Anterior cingulate cortex (tissue), 58 donors: ENCODE data around the gene GNAZ.

Source experiments
- DNase-seq, 58 donors: peaks; one replicate each; lab custom pipeline; 2025; lab: John Stamatoyannopoulos, UW

Gene GNAZ

DNA sequence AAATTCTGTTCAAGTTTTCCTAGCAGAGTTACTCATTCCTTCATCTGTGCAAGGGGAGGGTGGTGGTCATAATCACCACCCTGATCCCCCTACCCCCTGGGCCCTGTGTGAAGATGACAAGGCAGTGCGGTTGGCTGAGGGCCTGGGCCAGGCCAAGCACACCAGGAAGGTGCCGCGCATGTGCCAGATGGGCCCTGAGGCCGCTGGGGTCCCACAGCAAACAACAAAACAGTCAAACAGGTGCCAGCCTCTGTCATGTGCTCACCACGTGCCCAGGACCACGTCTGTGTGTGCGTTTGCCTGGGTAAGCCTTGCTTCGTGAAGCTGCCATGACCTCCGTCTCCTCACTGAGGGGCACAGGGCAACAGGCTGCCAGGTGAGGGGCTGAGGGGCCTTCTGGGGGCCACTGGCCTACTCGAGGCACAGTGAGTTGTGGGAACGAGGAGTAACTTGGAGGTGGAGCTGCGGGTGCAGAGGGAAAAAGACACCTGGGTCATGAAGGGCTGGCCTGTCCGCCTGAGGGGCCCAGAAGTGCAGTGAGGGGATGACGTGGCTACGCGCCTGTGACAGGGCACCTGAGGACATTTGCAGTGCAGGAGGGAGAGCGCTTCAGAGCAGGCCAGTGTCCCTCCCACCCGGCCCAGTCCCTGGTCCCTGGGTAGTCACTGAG is 45.6 kb downstream of the GNAZ start:
- no peak for DNase-seq

DNA sequence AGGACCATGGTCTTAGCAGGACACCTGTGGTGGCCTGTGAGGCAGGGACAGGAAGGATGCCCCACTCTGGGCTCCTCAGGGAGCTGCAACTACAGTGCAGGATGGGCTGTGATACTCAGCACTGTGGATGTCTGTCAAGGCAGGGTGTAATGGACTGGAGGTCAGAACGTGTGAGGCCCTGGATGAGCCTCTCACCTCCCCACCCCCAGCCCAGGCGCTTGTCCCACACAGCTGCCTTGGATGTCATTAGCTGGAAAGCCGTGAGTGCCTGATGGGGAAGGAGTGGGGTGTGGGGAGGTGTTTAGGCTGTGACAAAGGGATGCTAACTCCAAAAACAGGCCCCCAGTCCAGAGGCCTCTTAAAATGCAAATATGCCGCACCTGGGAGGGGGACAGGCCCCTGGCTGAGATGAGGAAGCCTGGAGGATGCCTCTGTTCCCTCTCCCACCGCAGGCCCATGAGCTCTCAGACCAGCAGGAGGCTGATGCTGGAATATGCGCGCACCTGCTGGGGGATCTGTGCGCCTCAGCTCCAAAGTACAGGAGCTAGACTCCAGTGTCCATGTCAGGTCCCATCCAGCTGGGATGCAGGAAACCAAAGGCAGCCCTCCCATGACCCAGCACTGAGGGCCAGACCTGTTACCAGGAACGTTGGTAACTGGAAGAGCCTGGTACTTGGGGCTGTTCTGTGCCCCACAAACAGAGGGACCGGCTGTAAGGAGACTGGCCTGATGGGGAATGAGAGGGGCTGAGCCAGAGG is 46.4 kb downstream of the GNAZ start:
- peak in 4 of 58 donors; percentile 26 to 51 (median 42) for DNase-seq

DNA sequence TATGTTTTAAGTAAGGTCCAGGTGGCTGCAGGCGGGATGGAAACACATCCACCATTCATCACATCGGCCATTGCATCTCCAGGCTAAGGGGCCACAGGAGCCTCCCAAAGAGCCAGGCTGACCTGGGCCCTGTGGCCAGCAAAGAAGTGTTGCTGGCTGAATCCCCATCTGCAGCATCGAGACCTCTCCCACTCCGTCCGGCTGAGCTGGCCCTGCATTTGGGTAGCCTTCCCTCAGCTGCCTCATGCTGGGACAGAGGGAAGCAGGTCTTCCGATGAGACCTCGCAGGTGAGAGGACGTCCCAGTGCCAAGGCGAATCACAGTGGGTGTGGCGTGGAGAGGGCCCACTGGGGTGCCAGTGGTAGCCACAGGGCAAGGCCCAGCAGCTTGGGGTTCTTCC is 47.0 kb downstream of the GNAZ start:
- no peak for DNase-seq

DNA sequence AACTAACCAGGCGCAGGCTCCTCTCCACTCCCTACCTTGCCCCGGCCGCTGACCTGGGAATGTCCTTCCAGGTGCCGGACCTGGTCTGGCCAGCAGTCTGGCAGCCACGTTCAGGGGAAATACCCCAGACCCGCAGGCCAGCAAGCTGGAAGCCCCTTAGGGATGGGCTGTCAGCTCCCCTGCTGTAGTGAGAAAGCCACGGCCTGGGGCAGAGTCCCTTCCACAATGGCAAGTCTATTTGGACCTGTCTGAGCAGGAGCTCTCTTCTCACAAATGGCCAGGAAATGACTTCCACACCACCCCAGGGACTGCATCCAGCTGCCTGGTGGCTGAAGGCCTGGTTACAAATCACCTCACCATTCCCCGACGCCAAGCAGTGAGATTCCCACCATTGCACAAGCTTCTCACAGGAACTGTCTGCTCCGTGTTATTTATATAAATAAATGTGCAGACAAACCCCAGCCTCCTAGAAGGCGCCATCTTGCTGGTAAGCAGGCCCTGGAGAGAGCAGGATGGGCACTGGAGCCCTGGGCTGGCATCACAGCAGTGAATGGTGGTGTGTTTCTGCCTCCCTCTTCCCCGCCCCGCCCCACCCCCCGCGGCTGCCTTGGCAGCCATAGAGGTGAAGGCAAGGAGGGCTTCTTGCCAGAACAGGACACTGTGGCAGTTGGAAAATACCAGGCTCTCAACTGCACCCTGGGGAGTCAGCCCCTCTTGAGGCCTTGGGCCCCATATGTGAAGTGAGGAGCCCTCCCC is 47.8 kb downstream of the GNAZ start:
- peak in 2 of 58 donors; percentile 13 to 14 for DNase-seq

DNA sequence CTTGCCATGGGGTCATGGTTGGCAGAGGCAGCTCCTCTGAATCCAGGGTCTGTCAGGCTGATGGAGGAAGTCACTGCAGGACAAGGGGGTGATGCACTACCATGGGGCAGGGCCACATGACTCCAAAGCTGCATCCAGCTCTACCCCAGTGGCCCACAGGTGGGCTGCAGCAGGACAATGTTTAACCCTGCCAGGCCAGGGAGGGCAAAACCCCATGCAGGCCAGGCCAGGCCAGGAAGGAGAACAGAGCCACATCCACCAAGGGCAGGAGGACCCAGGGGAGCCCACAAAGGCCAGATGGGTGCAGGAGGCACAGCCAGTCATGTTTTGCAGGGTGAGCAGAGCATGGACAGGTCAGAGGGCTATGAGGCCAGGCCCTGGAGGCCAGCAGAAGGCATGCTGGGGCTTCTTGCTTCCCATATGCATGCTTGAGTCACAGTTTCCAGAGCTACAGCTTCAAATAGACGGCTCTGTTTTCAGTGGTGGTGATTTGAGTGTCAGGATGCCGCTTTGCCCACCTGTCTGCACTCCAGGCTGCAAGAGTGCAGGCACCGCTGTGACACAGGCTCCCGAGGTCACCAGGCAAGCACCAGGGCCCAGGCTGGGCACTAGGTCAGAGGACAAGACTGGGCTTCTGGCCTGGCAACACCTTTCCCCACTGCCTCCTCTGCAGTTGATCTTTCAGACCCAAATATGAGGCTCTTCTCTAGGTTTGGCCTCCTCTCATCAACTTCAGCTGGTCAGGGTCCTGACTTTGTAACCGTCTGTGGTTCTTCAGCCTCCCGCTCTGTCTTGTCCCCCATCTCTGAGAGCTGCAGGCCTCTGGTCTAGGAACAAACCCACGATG is 48.6 kb downstream of the GNAZ start:
- no peak for DNase-seq

DNA sequence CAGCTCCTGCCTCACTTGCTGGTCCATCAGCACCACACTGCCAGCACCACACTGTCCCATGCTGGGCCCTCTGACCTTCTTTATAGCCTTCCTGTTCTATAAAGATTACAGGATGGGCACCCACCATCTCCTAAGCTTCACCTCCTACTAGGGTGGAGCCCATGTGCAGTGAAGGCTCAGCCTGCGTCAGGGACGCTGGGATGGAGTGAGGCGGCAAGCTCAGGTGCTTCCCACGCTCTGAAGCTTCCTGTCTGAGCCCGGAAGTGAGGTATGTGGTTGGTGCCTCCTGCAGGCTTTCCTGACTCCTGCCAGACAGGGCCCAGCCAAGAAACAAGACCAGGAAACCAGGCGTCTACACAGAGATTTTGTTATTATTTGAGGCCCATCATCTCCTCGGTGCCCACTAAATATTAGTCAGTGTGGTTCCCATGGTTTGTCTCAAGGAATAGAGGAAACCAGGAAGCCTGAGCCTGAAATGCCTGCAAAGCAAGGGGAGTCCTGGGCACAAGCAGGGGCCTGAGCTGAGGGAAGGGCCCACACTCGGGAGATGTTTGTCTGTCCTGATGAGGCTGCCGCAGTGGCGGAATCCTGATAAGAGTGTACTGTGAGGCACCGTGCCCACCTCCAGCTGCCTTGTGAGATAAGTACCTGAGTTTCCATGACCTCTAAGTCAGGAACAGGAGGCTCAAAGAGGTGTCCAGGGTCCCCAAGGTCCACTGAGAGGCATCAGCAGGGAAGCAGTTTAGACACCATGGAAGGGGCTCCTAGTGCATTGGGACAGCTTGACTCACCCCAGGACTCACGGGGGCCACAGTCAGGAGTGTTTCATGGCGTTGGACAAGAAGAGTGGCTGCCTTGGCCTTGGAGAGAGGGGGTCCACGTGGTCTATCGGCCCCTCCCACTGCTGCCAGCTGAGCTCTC is 49.4 kb downstream of the GNAZ start:
- peak in 1 of 58 donors; percentile 21 for DNase-seq

DNA sequence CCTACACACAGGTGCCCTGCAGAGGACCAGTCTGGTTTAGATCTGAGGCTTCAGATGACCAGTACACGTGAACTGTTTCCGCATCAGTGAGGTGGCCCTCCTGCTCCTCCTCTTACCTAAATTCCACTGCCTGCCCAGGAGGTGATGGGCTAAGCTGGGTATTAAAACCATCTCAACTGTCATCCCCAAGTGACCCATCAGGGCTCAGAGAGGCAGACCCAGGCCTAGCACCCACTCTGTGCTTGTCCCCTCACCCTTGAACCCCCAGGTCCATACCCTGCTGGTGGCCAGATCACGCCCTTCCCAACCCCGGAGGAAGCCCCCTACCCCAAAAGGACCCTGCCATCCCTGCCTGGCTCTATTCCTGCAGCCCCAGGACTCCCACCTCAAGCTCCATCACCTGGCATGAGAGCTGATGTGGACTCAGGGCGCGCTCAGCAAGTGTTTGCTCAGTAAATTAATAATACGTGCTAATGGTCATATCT is 50.1 kb downstream of the GNAZ start:
- no peak for DNase-seq

DNA sequence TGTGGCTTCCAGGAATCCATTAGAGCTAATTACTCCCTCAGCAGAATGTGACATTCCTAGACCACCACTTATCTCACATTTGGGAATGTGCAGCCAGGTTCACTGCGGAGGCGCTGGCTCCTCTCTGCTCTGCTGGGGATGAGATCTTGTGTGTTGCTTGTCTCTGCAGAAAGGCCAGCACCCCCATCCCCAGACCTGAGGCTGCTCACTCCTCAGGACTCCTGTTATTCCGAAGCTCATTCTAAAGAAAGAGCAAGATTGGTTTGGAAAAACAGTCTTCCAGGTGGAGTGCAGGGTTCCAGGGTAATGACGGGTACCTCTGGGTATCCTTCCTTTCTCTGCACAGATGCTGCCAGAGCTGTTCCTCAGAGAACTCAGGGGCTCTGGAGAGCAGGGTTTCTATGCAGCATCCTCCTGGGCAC is 50.7 kb downstream of the GNAZ start:
- no peak for DNase-seq

DNA sequence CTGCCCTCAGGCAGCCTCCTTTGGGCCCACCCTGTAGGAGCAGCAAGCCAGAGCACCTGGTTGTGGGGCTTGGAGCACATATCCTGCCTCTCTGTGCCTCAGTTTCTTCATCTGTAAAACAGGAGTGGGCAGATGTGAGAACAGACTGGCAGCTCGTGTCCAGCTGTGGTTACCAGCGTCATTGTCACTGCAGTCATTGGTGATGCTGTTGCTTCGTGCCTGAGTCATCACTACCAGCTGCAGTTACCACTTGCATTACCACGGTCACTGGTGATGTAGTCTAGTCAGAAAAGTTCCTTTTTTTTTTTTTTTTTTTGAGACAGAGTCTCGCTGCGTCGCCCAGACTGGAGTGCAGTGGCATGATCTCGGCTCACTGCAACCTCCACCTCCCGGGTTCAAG is 51.1 kb downstream of the GNAZ start:
- peak in 15 of 58 donors; percentile 16 to 64 (median 40) for DNase-seq

DNA sequence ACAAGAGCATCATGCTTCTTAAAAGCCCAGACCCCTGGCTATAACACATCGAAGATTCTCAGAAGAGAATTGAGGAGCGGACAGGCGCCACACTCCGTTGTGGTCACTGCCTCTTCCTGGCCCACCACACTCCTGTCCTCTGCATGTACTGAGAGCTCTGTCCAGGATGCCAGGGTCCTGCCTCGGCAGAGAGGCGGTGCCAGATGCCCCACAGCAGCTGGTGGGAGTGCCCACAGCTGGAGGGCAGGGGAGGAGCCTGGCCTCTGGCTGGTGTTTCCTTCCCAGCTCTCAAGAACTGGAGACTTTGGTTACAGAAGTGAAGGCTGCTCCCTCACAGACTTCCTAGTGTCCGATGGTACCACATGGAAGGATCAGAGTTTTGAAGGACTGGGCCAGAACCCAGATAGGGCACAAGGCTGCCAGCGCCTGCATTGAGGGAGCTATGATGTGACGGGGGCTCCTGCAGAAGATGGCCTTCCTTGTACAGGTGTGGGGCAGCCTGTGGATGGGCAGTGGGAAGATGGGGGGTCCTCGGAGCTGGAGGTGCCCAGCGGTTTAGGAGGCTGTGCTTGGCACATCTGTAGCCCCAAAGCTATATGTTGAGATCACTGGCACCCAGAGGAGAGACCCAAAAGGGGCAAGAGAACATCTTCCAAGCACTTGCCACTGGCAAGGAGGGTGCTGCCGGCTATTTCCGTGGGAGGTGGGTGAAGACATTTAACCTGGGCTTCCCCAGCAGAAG is 52.1 kb downstream of the GNAZ start:
- peak in 18 of 58 donors; percentile 15 to 62 (median 44) for DNase-seq

DNA sequence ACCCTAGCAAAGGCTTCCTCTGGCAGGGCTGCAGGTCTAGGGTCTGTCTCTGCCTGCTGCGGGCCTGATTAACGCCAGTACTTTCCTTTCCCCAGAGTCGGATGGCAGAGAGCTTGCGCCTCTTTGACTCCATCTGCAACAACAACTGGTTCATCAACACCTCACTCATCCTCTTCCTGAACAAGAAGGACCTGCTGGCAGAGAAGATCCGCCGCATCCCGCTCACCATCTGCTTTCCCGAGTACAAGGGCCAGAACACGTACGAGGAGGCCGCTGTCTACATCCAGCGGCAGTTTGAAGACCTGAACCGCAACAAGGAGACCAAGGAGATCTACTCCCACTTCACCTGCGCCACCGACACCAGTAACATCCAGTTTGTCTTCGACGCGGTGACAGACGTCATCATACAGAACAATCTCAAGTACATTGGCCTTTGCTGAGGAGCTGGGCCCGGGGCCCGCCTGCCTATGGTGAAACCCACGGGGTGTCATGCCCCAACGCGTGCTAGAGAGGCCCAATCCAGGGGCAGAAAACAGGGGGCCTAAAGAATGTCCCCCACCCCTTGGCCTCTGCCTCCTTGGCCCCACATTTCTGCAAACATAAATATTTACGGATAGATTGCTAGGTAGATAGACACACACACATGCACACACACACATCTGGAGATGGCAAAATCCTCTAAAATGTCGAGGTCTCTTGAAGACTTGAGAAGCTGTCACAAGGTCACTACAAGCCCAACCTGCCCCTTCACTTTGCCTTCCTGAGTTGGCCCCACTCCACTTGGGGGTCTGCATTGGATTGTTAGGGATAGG is 52.9 kb downstream of the GNAZ start:
- peak in 3 of 58 donors; percentile 29 to 61 (median 46) for DNase-seq

DNA sequence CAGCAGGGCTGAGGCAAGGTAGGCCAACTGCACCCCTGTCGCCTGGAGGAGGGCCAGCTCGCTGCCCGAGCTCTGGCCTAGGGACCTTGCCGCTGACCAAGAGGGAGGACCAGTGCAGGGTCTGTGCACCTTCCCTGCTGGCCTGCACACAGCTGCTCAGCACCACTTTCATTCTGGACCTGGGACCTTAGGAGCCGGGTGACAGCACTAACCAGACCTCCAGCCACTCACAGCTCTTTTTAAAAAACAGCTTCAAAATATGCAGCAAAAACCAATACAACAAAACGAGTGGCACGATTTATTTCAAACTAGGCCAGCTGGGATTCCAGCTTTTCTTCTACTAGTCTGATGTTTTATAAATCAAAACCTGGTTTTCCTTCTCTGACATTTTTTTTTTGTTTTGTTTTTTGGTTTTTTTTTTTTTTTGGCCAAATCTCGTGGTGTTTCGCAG is 53.5 kb downstream of the GNAZ start:
- DNase-seq: no peak

DNA sequence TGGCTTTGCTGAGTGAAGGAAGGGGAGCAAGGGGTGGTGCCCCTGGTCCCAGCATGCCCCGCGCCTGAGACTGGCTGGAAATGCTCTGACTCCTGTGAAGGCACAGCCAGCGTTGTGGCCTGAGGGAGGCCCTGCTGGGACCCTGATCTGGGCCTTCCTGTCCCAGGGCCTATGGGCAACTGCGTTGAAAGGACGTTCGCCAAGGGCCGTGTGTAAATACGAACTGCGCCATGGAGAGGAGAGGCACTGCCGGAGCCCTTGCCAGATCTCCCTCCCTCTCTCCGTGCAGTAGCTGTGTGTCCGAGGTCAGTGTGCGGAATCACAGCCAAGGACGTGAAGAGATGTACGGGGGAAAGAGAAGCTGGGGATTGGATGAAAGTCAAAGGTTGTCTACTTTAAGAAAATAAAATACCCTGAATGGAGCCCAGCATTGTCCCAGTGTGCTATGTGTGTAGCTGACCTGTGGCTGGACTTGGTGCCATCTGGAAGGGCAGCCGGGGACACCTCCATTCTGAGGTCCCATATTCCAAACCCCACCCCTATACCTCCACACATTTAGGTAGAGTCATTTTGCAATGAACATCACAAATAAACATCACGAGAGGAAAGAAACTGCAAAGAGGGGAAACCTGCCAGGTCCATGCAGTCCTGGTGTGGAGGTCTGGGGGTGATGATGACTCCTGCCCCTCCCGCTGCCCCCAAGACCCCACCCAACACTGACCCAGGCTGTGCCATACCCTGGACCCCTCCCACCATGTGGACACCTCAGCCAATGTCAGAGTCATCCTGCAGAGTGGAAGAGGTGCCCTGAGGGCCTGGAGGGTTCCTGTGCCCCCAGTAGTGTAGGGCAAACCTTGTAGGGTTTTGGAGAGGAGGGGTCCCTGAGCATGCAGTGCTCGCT is 54.5 kb downstream of the GNAZ start:
- DNase-seq: no peak

DNA sequence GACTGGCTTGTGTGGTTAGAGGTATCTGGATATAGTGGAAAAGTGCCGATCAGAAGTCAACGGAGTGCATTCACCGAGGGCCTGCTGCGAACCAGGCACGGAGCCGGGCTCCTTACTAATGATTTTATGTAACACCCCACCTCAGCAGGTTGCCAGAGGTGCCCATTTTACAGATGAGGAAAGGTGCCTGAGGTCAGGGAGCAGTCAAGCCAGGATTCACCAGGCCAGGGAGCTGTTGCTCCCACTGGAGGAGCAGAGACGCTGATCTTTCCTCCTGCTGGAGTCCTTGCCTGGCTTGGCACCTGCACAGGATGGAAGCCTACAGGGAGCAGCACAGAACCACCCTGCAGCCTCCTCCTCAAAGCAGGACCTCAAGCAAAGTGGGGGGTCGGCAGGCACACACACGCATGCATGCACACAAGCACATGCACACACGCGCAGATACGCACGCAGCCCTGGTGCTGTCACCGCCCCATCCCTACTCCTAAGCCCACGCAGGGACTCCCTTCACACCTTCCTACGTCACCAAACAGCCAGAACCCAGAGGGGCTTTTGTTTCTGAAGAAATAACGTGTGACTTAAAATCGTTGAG is 55.3 kb downstream of the GNAZ start:
- no peak for DNase-seq

DNA sequence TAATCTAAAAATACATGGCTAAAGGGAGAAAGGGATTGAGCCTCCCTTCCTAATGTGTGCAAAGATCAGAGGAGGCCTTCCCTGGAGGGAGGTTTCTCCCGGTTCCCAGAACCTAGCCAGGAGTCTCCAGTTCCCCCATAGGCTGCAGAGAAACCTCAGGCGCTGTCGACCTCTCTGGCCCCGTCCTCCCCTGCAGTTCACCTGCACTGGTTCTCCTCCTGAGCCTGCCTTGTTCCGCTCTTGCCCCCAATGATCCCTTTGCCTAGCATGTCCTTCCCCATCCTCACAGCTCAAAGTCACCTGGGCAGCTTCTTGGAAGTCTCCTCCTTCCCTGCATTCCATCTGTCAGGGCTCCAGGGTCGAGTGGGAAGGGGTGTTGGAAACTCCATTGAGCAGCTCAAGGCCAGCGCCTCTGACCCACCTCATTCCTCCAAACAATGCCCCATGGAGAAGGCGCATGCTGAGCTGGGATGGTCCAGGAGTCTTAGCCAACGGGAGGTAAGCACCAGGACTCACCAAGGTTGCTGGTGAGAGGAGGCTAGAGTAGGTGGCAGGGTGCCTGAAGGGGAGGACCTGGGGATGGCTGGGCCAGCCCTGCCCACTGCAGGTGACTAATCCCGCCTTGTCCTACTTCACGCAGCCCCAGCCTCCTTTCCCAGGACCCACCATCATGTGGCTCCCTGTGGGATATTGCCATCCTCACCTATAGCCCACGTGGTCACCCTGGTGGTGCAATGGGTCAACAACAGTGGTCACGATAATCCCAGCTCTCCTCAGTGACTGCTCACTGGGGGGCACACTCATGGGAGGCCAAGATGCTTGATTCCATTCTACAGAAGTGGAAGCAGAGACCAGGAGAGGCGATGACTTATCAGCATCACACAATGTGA is 56.1 kb downstream of the GNAZ start:
- no peak for DNase-seq
